H9 (cell line): ENCODE measurements around the gene HTRA1. TPM values are rescaled to one million over a fixed set of nuclear protein-coding genes. Genes with fewer than 3 reads are reported as not detected.

Experiments used
- DNase-seq: peaks from one replicate; pipeline ENCODE4 v3.0.0-alpha.2; 2017
- H2AFZ ChIP-seq: one replicate; pipeline ENCODE4 v1.6.1; 2013; ENCODE audit warnings: mild to moderate bottlenecking, low read length, control low read depth, moderate library complexity
- H2AK5ac ChIP-seq: 2 replicates; pipeline ENCODE4 v1.6.1; 2013; ENCODE audit warnings: low read length, control low read depth, mixed read lengths; ENCODE audit not compliant: insufficient read length
- H2BK120ac ChIP-seq: one replicate; pipeline ENCODE4 v1.6.1; 2013; ENCODE audit warnings: low read depth, mild to moderate bottlenecking, low read length, control low read depth, inconsistent platforms; ENCODE audit not compliant: poor library complexity, severe bottlenecking
- H2BK12ac ChIP-seq: 2 replicates; pipeline ENCODE4 v1.6.1; 2013; ENCODE audit warnings: low read length, control low read depth, mixed read lengths, low read depth; ENCODE audit not compliant: insufficient read length
- H2BK15ac ChIP-seq: 2 replicates; pipeline ENCODE4 v1.6.1; 2013; ENCODE audit warnings: low read depth, low read length, control low read depth
- H2BK20ac ChIP-seq: one replicate; pipeline ENCODE4 v1.6.1; 2013; ENCODE audit warnings: low read depth, mild to moderate bottlenecking, low read length, control low read depth, inconsistent platforms; ENCODE audit not compliant: poor library complexity, severe bottlenecking
- H2BK5ac ChIP-seq: 2 replicates; pipeline ENCODE4 v1.6.1; 2013; ENCODE audit warnings: low read length, control low read depth, mixed read lengths; ENCODE audit not compliant: insufficient read length
- H3K14ac ChIP-seq: 2 replicates; pipeline ENCODE4 v1.6.1; 2013; ENCODE audit warnings: low read length, control low read depth; ENCODE audit not compliant: insufficient read depth
- H3K18ac ChIP-seq: 2 replicates; pipeline ENCODE4 v1.6.1; 2013; ENCODE audit warnings: low read depth, mild to moderate bottlenecking, mixed read lengths, low read length, control low read depth; ENCODE audit not compliant: insufficient read length
- H3K23ac ChIP-seq: 2 replicates; pipeline ENCODE4 v1.6.1; 2013; ENCODE audit warnings: low read length, control low read depth, mixed read lengths, low read depth; ENCODE audit not compliant: insufficient read length
- H3K23me2 ChIP-seq: 2 replicates; pipeline ENCODE4 v1.6.1; 2013; ENCODE audit warnings: low read depth, mild to moderate bottlenecking, mixed read lengths, low read length, control low read depth; ENCODE audit not compliant: insufficient read length, poor library complexity, severe bottlenecking
- H3K27ac ChIP-seq: 2 replicates; pipeline ENCODE4 v1.5.1; 2013; ENCODE audit warnings: low read length, control low read depth, mixed read lengths, low read depth; ENCODE audit not compliant: insufficient read length
- H3K27me3 ChIP-seq: 2 replicates; pipeline ENCODE4 v1.6.1; 2013; ENCODE audit warnings: low read length, control low read depth, inconsistent platforms; ENCODE audit not compliant: insufficient read depth
- H3K4ac ChIP-seq: 2 replicates; pipeline ENCODE4 v1.6.1; 2013; ENCODE audit warnings: low read depth, mild to moderate bottlenecking, control low read depth, inconsistent platforms, low read length, moderate library complexity
- H3K4me1 ChIP-seq: 2 replicates; pipeline ENCODE4 v1.6.1; 2013; ENCODE audit warnings: low read length, control low read depth, inconsistent platforms; ENCODE audit not compliant: insufficient read depth
- H3K4me2 ChIP-seq: 2 replicates; pipeline ENCODE4 v1.6.1; 2013; ENCODE audit warnings: low read length, control low read depth, mixed read lengths; ENCODE audit not compliant: insufficient read length, insufficient read depth
- H3K56ac ChIP-seq: 2 replicates; pipeline ENCODE4 v1.6.1; 2013; ENCODE audit warnings: low read depth, mild to moderate bottlenecking, mixed read lengths, low read length, control low read depth; ENCODE audit not compliant: insufficient read length
- H3K79me1 ChIP-seq: 2 replicates; pipeline ENCODE4 v1.6.1; 2013; ENCODE audit warnings: low read depth, mild to moderate bottlenecking, moderate library complexity, low read length, control low read depth, inconsistent platforms; ENCODE audit not compliant: insufficient read depth, poor library complexity, severe bottlenecking
- H3K79me2 ChIP-seq: 2 replicates; pipeline ENCODE4 v1.6.1; 2013; ENCODE audit warnings: low read length, control low read depth, inconsistent platforms; ENCODE audit not compliant: insufficient read depth
- H3K9ac ChIP-seq: 2 replicates; pipeline ENCODE4 v1.6.1; 2013; ENCODE audit warnings: low read length, control low read depth, mixed read lengths; ENCODE audit not compliant: insufficient read length; ENCODE audit errors: extremely low read depth
- H3K9me3 ChIP-seq: one replicate; pipeline ENCODE4 v1.6.1; 2013; ENCODE audit warnings: low read depth, low read length, inconsistent platforms; ENCODE audit not compliant: control insufficient read depth
- H3T11ph ChIP-seq: one replicate; pipeline ENCODE4 v1.6.1; 2013; ENCODE audit warnings: mild to moderate bottlenecking, low read length, control low read depth, inconsistent platforms
- H4K20me1 ChIP-seq: one replicate; pipeline ENCODE4 v1.6.1; 2013; ENCODE audit not compliant: control insufficient read depth, insufficient read length, insufficient read depth
- H4K5ac ChIP-seq: 2 replicates; pipeline ENCODE4 v1.6.1; 2013; ENCODE audit warnings: low read depth, mild to moderate bottlenecking, mixed read lengths, low read length, control low read depth; ENCODE audit not compliant: insufficient read length
- H4K8ac ChIP-seq: replicated peaks from 2 replicates; pipeline ENCODE4 v1.6.1; 2013; ENCODE audit warnings: low read length, control low read depth, mixed read lengths, low read depth; ENCODE audit not compliant: insufficient read length
- H4K91ac ChIP-seq: 2 replicates; pipeline ENCODE4 v1.6.1; 2013; ENCODE audit warnings: low read depth, mild to moderate bottlenecking, moderate library complexity, mixed read lengths, low read length, control low read depth; ENCODE audit not compliant: insufficient read length
- H3K27ac Mint-ChIP-seq, 3 experiments: 2 replicates in 2 of 3; 3 replicates in 1 of 3; pipeline ENCODE4 v1.8.0; 2020 to 2021; ENCODE audit warnings: mixed read lengths in 3 of 3, mild to moderate bottlenecking in 1 of 3, moderate library complexity in 1 of 3
- H3K27me3 Mint-ChIP-seq: 2 replicates; pipeline ENCODE4 v1.8.0; 2021; ENCODE audit warnings: low read depth, mild to moderate bottlenecking, moderate library complexity, mixed read lengths
- H3K36me3 Mint-ChIP-seq, 3 experiments: 2 replicates in 2 of 3; 3 replicates in 1 of 3; pipeline ENCODE4 v1.8.0; 2020 to 2021; ENCODE audit warnings: low read depth in 3 of 3, mixed read lengths in 3 of 3; ENCODE audit not compliant: insufficient read depth in 1 of 3
- H3K4me1 Mint-ChIP-seq, 2 experiments: 2 replicates each; pipeline ENCODE4 v1.8.0; 2020; ENCODE audit warnings: mixed read lengths in 2 of 2
- H3K4me3 Mint-ChIP-seq, 2 experiments: 2 replicates in 1 of 2; 3 replicates in 1 of 2; pipeline ENCODE4 v1.8.0; 2020 to 2021; ENCODE audit warnings: mild to moderate bottlenecking in 2 of 2, mixed read lengths in 2 of 2, moderate library complexity in 1 of 2
- H3K9me3 Mint-ChIP-seq, 2 experiments: 2 replicates in 1 of 2; 3 replicates in 1 of 2; pipeline ENCODE4 v1.8.0; 2020; ENCODE audit warnings: mild to moderate bottlenecking in 2 of 2, mixed read lengths in 2 of 2, moderate library complexity in 1 of 2
- CTCF ChIP-seq: fragments of 200-600 bp; sonication (generic); conservative IDR thresholded peaks from 3 replicates; pipeline ENCODE4 v1.8.0; 2021; ENCODE audit warnings: antibody characterized with exemption, mild to moderate bottlenecking
- WGBS: extraction: QIAGEN DNeasy Blood & Tissue Kit; methylation state at CpG from one replicate; pipeline ENCODE4 v1.1.7; 2013; ENCODE audit warnings: missing lambda C conversion rate, low lambda C conversion rate, mixed read lengths; ENCODE audit not compliant: insufficient read length; ENCODE audit errors: extremely low coverage; 5-methylcytosine and 5-hydroxymethylcytosine counted together
- total RNA-seq: library from RNA; stranded (reverse); gene quantifications from 2 replicates; pipeline ENCODE4 v1.2.1, GENCODE V29; 2021

The HTRA1 gene
- total RNA-seq, 1 experiment from 2014 or later, result 11.1 TPM

- Histone ChIP-seq H2BK15ac (no peak overlapping the region), H2BK120ac (no peak overlapping the region), H4K8ac (no peak overlapping the region), H3K27me3 (no peaks in the 10 kb centered on the region), H2BK5ac (no peak overlapping the region), H3K4me1 (no peaks in the 10 kb centered on the region), H4K91ac (no peak overlapping the region), H2BK12ac (no peak overlapping the region), H2BK20ac (no peak overlapping the region), H2AFZ (no peak overlapping the region), H4K5ac (no peak overlapping the region), H3K18ac (no peak overlapping the region), H4K20me1 (no peaks in the 10 kb centered on the region), H3K23ac (no peak overlapping the region), H3T11ph (no peak overlapping the region), H3K14ac (no peak overlapping the region), H3K79me1 (no peaks in the 10 kb centered on the region), H2AK5ac (no peak overlapping the region), H3K27ac (no peak overlapping the region), H3K9me3 (no peaks in the 10 kb centered on the region), H3K56ac (no peak overlapping the region), H3K4me2 (no peak overlapping the region), H3K4ac (no peak overlapping the region), H3K9ac (no peak overlapping the region), H3K23me2 (no peaks in the 10 kb centered on the region), H3K79me2 (no peaks in the 10 kb centered on the region)
- no CpG with 5 or more reads among the region's 3 CpGs for WGBS
- no peaks in the 10 kb centered on the region for H3K9me3 Mint-ChIP-seq
- peaks cover 16% of the 10 kb centered on the region for H3K27me3 Mint-ChIP-seq
- no peak for DNase-seq
- no peak for TF ChIP-seq CTCF
- H3K36me3 Mint-ChIP-seq, result no peaks in the 10 kb centered on the region
- H3K27ac Mint-ChIP-seq, result no peak overlapping the region
- H3K4me3 Mint-ChIP-seq, result no peak overlapping the region
- H3K4me1 Mint-ChIP-seq, result peaks cover 4 to 5% of the 10 kb centered on the region in 2 experiments; a peak in 3 of 4 replicates
Observed at GRCh38 chr10:122454071-122454470, 7.3 kb upstream of the HTRA1 start.
